HG02571 (cell line): ENCODE data around the gene FHAD1.
A peak's percentile ranks its signal among the peaks of the same experiment; 100 is the strongest.

ENCODE experiments used
- ATAC-seq: cut with Tn5 transposase; IDR thresholded peaks from one replicate; pipeline ENCODE4 v1.9.1; 2021; ENCODE audit warnings: mild to moderate bottlenecking, moderate library complexity; ENCODE audit not compliant: unreplicated experiment

Gene FHAD1

DNA sequence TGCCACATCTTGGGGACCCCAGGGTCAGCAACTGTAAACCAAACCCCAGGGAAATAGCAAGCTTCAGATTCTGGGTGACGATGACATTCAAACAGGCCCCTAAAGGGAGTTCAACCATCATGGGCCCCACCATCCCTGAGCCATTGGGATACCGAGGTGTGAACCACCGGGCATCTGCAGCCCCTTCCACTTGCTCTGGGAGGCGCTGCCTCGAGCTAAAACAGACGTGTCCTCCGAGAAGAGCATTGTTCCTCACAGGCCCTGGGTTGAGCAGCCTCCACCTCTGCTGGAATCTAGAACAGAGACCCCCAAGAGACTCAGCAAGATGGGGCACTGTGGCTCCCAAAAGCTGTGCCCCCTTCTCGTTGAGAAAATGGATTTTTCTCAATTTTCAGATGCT is 143.6 kb downstream of the FHAD1 start:
- no peak for ATAC-seq

DNA sequence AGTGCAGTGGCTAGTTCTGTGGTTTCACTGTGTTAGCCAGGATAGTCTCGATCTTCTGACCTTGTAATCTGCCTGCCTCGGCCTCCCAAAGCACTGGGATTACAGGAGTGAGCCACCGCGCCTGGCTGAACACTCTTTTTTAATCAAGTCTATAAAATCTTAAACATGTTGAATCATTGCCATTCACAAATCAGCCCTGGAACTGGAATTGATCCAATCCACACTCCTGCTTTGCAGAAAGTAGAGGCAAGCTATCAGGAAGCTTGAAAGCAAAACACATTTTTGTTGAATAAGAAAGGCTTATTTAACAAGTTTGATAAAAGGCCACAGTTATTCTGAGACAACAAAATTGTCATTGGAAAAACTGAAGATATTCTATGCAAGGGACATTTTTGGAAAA is 144.3 kb downstream of the FHAD1 start:
- no peak for ATAC-seq

DNA sequence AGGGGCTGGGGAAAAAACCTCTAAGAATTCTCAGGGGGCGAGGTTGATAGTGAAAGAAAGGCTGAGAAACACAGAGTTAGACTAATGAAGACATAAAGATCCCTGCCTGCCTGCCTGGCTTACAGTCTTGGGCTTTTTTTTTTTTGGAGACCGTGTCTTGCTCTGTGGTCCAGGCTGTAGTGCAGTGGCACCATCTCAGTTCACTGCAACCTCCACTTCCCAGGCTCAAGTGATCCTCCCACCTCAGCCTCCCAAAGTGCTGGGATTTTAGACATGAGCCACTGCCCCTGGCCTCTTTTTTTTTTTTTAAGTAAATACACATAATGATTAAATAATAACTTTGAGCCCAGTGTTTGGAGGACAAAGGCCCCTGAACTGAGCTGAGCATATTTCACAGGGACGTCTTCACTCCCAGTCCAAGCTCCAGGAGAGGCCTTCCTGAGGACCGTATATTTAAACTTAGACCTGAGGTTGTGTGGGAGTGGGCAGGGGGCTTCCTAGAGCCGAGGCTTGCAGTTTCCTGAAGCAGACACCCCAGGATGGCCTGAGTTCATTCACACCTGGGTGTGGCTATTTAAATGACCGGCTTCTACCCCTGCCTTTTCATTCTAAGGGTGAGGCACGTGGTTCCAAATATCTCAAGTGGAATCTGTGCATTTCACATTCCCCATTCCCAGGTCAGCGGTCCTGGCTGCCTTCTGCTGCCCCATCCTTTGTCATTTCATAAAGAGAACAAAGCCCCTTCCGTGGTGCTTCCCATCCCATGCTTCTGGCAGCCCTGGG is 146.6 kb downstream of the FHAD1 start:
- ATAC-seq: no peak

DNA sequence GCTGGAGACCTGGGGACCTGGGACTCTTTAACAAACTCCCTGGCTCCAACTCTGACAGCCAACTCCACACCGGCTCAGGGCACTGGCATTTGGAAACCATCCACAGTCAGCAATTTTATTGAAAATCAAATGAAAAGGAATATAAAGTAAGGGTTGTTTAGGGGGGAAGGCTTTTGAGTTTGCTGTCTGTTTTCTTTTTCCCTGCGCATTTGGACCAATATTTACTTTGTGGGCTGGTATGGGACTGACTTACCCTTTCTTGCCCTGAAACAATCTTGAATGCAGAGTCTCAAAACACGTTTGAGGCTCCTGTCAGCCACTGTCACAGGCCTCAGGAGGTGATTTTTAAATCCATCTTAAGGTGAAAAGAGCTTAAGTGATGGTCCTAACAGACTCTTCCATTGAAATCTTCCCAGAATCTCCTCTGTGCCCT is 147.3 kb downstream of the FHAD1 start:
- ATAC-seq: no peak

DNA sequence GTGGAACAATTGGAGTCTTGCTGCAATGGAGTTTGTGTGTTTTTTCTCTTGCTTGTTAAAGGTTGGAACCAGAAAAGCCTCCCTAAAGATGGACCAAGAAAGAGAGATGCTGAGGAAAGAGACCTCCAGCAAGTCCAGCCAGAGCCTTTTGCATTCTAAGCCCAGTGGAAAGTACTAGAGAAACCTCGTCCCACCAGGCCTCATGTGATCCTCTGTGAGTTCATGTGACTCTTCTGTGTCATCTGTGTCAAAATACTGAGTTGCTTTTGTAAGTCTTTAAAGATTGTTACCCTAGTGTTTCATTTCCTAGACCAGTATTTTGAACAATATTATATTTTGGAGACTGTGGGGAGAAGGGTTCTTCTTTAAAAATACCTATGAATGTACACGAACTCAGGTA is 150.2 kb downstream of the FHAD1 start:
- ATAC-seq: no peak

DNA sequence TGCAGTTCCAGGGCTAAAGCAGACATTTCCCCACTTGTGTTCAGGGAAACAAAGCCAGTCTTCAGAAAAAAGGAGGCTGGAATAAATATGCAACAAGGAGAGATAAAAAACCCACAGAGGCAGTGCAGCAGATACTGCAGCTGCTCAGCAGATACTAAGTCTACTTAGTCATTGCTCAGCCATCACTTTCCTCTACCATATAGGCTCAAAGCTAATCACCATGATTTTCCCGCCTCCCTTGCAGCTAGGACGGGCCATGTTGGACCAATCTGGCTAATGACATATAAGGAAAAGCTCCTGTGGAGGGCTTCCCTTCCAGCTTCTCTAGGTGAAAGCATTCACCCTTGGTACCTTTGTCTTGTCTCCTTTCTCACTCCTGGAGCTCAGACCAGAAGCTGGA is 152.7 kb downstream of the FHAD1 start:
- ATAC-seq: no peak

DNA sequence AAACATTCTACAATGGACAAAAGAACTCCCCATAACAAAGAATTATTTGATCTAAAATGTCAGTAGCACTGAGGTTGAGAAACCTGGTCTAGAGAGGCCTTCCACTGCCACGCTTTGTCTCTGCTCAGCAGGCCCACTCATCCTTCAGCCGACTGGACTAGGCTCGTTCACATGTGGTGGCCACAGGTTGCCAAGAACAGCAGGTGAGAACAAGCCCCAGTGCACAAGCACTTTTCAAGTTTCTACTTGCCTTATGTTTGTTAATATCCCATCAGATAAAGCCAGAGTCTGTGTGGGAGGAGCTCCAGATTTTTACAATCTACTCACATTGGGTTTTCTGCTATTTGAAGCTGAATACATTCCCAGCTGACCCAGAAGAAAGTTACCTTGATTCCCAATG is 153.6 kb downstream of the FHAD1 start:
- ATAC-seq: no peak

DNA sequence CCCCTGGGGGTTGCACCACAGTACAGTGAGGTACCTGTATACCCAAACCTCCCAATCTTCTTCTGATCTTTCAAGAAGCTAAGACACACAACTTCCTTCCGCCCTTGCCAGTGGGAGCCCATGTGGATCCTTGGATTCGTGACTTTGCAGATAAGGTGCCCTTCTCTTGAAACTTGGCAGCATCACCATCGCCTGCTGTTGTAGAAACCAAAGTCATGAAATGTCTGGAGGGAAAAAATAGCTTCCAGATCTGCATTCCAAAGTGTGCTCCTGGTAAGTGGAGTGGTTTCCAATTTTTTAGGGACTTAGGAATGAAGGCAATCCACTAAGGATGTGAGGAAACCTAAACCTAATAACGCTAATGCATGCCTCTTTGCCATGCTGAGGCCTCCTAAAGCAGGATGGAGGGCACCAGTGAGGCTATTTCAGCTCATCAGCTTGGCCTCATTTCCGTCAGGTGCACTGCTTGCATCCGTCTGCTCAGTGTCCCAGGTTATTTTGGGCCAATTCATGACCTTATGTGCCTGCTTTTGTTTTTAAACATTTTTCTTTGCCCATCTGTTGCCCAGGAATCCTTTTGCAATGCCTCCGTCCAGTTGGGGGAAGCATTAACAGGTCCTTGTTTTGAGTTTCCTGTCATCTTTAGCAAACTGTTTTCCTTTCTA is 154.5 kb downstream of the FHAD1 start:
- ATAC-seq: no peak

DNA sequence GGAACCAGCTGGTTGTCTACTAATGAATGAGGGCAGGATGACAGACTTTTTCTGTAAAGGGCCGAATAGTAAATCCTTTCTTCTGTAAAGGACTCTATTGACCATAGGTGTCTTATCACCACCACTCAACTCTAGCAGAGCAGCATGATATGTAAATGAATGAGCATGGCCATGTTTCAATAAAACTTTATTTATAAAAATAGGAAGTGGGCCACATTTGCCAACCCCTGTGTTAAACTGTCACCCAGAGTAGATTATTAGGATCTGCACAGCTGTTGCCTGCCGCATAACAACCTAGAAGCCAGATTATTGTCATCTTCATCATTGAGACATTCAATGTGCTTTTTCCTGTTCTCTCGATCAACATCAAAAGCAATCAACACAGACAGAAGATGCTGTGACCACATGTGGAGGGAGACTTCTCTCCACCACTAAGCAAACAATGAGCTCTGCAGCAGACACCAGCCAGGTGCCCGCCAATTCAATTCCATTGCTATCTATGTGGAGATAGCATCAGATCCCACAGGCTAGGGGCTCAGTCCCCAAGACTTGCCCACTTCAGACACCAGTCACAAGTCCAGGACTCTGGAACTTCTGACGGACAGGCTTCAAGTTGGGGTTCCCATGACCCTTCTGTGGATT is 155.9 kb downstream of the FHAD1 start:
- ATAC-seq: no peak

DNA sequence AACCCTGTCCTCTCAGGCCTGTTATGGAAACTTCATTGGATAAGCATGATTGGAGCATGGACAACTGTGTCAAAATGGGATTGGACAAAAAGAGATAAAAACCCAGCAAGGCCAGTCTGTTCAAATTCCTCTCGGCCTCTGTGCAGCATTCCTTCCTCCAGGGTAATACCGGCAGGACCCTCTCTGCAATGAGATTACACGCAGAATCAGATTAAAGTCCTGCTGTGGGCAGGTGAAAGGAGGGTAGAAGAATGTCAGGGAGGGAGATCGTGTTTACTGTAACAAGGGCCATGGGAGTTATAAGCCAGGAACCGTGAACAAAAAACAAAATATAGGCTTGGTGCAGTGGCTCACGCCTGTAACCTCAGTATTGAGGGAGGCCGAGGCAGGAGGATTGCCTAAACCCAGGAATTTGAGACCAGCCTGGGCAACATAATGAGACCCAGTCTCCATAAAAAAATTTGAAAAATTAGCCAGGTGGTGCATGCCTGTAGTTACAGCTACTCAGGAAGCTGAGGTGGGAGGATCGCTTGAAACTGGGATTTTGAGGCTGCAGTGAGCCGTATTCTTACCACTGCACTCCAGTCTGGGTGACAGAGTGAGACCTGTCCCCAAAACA is 157.0 kb downstream of the FHAD1 start:
- ATAC-seq: no peak

DNA sequence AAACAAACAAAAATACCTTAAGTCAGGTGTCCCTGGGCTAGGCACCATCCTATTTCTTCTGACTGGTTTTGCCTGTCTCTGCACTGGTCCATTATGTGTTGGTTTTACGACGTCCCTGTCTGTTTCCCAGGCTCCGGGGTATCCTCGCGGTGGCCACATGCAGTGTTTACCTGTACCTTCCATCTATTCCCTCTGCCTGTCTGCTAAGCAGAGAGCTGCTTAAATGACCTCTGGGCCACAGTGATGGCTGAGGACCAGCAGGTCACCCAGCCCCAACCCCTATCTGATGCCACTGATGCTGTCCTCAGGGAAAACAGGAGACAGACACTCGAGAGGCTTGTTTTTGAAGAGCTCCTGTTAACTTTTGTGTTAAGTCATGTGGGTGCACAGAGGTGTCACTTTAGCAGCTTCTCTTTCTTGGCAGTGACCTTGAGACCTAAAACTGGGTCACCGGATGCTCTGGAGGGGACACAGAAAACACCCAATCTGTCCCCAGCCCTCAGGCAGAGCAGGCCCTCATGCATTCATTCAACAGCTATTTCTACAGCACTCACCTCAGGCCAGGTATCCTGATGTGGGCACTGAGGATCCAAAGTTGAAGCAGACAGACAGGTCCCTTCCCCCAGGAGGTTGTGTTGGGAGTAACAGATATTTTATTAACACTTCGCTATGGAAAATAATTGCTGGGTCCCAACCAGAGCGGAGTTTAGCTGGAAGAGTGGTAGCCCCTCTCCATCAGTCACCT is 158.3 kb downstream of the FHAD1 start:
- ATAC-seq: no peak

DNA sequence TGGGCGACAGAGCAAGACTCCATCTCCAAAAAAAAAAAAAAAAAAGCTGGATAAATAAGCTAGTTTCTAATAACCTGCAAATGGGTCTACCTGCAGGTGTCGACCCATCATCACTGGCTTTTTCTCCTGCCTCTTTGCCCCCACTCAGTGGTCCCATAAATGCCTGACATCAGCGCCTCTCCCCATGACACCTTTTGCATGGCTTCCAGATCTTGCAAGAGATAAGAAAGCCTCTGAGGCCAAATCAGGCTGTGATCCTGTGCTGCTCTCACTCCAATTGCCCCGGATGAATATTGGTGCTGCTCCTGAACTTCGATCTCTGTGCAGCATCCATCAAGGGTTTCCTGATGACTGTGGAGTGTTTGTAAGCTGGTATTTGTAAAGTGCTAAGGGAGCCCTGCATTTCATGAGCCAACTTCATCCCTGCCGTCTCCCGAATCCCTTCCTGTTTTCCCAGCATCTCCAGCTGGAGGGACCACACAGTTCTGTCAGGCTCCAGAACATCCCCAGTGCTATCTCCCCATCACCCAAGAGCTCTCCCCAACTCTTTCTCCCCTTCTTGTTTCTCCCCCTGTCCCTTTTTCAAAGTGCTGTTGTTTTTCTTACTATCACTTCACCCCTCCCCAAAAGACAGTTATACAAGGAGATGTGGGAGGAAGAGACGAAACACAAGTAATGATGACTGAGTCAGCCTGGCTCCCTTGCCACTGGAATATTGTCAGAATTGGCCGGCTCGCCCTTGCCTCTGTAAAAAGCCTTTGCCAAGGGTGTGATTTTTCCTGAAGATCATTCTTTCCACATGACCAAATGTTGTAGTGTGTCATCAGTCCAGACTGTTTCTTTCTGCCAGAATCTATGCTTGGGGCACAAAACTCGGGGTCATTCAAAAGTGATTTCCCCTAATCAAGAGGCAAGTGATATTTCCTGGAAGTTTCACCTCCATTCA is 159.9 kb downstream of the FHAD1 start:
- ATAC-seq: no peak

DNA sequence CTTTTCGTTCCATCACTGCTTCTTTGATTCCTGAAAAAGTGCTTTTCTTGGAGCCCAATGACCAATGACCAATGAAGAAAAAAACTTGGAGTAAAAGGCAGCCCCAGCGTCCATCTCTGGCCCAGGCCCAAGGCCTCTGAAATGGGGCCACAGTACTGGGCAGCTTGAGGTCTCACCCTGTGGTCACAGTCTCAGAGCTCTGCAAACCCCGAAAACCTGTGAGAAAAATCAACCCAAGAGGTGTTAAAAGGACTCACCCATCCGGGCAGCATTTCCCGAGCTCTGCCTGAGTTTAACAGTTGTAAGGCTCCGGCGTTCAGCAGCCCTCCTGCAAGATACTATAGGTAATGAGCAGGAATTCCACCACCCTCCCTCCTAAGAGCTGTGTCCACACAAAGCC is 160.6 kb downstream of the FHAD1 start:
- ATAC-seq: no peak

DNA sequence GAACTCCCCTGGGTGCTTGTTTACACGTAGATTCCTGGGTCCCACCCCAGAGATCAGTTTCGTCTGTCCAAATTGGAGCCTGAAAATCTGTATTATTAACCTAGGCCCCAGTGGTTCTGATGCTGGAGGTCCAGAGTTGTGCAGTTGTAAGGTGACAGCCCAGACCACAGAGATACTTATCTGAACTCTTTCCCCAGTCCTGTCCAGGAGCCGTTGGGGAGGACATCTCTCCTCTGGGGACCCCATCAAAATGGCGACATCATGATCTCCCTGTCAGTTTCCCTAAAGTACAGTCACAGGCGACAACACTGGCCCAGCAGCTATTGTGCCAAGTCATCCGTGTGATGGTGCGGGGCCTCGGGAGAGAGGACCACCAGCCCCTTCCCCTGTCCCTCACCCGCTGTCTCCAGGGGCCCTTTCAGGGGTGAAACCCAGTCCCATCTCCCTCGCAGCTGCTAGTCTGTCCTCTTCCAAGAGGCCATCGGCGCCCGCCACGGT is 161.9 kb downstream of the FHAD1 start:
- ATAC-seq: no peak

DNA sequence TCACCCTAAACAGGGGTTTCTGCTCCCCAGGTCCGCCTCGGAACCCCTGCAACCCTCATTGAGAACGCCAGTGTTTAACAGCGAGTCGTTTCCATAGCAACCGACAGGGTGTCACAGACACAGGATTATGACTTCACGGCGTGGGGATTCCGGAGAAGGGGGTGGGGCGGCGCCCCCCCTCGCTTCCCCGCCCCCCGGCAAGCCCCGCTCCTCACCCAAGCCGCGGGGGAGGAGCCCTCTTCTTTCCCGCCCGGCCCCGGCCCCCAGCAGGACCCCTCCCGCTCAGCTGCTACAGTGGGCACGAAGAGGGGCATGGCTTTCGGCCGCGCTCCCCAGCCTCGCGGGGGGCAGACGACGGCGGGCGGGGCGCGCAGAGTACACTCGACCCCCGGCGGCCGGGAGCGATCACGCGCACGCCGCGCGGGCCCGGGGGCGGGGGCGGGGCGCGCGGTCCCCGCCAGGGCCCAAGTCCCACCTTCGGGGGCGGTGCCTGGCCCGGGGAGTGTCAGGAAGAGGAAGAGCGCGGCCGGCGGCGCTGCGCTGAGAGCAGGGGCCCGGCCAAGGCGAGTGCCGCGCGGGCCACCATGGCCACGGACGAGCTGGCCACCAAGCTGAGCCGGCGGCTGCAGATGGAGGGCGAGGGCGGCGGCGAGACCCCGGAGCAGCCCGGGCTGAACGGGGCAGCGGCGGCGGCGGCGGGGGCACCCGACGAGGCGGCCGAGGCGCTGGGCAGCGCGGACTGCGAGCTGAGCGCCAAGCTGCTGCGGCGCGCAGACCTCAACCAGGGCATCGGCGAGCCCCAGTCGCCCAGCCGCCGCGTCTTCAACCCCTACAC is 162.6 kb downstream of the FHAD1 start, which contains the start of gene EFHD2:
EFHD2 (plus strand) TSS at position 501 of the 835 bp plus-strand sequence; CDS start at position 585, 84 bp downstream.
- peak; percentile 81 for ATAC-seq

DNA sequence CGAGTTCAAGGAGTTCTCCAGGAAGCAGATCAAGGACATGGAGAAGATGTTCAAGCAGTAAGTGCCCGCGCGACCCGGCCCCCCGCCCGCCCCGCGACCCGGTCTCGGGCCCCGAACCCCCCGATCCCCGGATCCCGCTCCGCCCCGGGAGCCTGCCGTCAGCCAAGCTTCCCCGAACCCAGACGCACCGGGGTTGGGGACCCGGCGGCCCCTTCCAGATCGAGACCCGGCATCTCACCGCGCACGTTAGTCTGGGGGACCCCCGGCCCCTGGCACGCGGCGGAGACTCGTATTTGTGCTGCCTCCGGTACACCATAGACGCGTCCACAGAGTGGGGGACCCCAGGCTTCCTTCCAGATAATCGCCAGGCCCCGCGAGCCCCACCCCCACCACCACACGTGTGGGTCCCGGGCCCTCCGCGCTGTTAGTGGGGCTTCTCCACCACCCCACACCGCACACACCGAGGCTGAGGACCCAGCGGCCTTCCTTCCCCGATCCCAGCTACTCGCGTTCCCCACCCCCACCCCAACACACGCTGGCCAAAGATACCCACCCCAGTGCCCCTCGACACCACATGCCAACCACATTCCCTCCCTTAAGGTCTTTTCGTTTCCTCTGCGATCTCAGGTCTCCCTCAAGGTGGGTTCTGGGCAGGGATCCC is 163.3 kb downstream of the FHAD1 start:
- ATAC-seq: no peak

DNA sequence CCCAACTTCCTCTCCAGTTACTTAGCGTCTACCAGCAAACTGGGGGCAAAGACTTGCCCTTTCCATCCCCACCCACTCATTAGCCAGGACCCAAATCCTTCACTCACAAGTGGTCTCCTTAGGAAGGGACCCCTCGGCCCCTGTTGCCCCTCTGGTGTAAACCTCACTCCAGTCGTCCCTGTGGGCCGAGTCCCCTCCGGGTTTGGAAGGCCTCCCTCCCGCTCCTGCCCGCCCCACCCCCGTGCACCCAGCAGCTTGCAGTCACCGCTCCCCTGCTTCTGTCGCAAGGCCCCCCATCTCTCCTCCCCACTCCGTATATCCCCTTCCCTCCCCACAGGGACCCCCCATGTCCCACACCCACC is 163.8 kb downstream of the FHAD1 start:
- no peak for ATAC-seq

DNA sequence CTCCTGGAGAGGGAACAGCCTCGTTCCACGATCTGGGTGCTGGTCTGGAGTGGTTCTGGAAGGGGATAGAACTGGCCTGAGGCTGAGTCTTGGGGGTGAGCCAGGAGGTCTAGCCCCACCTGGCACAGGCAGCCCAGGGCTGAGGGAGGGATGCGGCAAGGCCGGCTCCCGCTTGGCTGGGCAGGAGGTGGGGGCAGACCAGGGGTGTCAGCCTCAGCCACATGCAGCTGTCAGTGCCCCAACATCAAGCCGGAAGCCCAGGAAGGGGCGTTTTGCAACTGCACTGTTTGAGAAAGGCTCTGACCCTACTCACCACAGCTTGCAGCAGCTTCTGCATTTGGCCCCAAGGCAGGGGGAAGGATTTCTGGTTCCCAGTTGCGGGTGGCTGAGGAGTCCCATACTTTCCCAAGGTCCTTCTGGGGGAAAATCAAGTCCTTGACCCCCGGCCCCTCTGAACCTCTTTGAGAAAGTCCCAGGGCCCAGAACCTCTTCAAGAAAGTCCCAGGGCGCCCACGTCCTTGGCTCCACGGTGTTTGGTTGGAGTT is 164.6 kb downstream of the FHAD1 start:
- peak; percentile 40 for ATAC-seq
